Neutrophil (primary cell): Measurements from ENCODE around the gene OLFML1.

Source experiments
- H3K27ac ChIP-seq: fragments of 200-600 bp; sonication (generic); 2 replicates; pipeline ENCODE4 v1.5.1; 2016; ENCODE audit warnings: mild to moderate bottlenecking, moderate library complexity
- H3K27me3 ChIP-seq: fragments of 200-600 bp; sonication (generic); 2 replicates; pipeline ENCODE4 v1.6.0; 2016; ENCODE audit warnings: mild to moderate bottlenecking
- H3K36me3 ChIP-seq: fragments of 200-600 bp; sonication (generic); 2 replicates; pipeline ENCODE4 v1.5.1; 2017
- H3K4me1 ChIP-seq, 2 experiments: fragments of 200-600 bp in 1 of 2; sonication (generic) in 1 of 2; 1 replicate in 1 of 2; 2 replicates in 1 of 2; pipeline versions ENCODE4 v1.5.1 to v1.6.1; 2013 to 2016; ENCODE audit warnings: low read depth in 1 of 2, low read length in 1 of 2, mild to moderate bottlenecking in 1 of 2, moderate library complexity in 1 of 2; ENCODE audit not compliant: control insufficient read depth in 1 of 2, insufficient read depth in 1 of 2
- H3K4me3 ChIP-seq, 2 experiments: fragments of 200-600 bp in 1 of 2; sonication (generic) in 1 of 2; 1 replicate in 1 of 2; 2 replicates in 1 of 2; pipeline ENCODE4 v1.5.1; 2013 to 2016; ENCODE audit warnings: low read depth in 1 of 2, low read length in 1 of 2, mild to moderate bottlenecking in 1 of 2, moderate library complexity in 1 of 2
- H3K9me3 ChIP-seq: fragments of 200-600 bp; sonication (generic); 2 replicates; pipeline ENCODE4 v1.5.1; 2016
- CTCF ChIP-seq: fragments of 200-600 bp; sonication (generic); IDR thresholded peaks from 2 replicates; pipeline ENCODE4 v1.5.1; 2016; ENCODE audit warnings: antibody characterized with exemption

Gene OLFML1

GRCh38 chr11:7485186-7486097 is at the start of gene OLFML1:
Gene OLFML1, plus strand, starts transcription at chr11:7485506. Its CDS starts 370 bp downstream, at chr11:7485876.
- no peaks in the 10 kb centered on the region for H3K9me3 ChIP-seq
- no peak within 1 kb of the TSS for H3K27ac ChIP-seq
- no peak within 1 kb of the TSS for H3K4me3 ChIP-seq
- no peaks in the 10 kb centered on the region for H3K27me3 ChIP-seq
- TF ChIP-seq CTCF = no peak
- no peaks in the 10 kb centered on the region for H3K4me1 ChIP-seq
- H3K36me3 ChIP-seq = no peaks in the 10 kb centered on the region

DNA sequence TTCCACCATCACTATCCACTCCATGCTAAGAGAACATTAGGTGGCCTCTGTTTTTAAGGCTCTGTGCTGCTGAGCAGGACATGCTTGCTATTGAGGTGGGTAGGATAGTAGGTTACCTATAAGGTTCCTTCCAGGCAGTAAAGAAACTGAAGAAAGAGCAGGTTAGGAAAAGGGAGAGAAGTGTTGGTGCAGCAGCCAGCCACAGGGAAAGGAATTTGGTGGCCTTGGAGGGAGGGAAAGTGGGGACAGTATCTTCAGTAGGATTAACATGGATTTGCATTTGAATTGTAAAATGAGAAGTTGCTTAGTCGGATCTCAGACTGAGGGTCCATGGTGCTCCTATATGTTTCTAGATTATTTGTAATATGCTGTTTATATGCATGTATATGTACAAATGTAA is 49.2 kb upstream of the OLFML1 start:
- TF ChIP-seq CTCF = no peak
- Histone ChIP-seq H3K27ac (peak overlapping the region; percentile 58), H3K27me3 (no peaks in the 10 kb centered on the region), H3K9me3 (no peaks in the 10 kb centered on the region), H3K4me3 (no peak overlapping the region), H3K36me3 (no peaks in the 10 kb centered on the region), H3K4me1 (peaks cover 9 to 44% of the 10 kb centered on the region in 2 experiments)

DNA sequence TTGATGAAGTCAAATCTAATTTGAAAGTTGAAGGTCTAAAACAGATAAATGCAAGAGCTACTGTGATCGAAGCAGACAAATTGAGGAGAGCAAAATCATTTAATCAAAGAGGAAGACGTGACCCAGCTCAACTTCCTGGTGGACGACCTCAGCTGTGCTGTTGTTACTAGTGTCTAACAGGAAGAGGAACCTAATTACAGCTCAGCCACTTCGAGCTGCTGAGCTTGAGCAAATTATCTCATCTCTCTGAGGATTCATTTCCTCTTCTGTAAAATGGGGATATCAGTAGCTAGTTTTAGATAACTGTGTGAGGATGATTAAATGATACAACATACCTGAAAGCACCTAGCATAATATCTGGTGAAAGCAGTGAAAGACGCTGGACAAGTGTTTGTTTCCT is 48.6 kb upstream of the OLFML1 start:
- peaks cover 9 to 44% of the 10 kb centered on the region in 2 experiments for H3K4me1 ChIP-seq
- H3K27ac ChIP-seq = peak overlapping the region; percentile 58
- no peaks in the 10 kb centered on the region for H3K9me3 ChIP-seq
- no peaks in the 10 kb centered on the region for H3K27me3 ChIP-seq
- H3K4me3 ChIP-seq = no peak overlapping the region
- H3K36me3 ChIP-seq = no peaks in the 10 kb centered on the region
- TF ChIP-seq CTCF = no peak

GRCh38 chr11:7437696-7438095 is 47.6 kb upstream of the OLFML1 start:
- no peak for TF ChIP-seq CTCF
- Histone ChIP-seq H3K4me3 (no peak overlapping the region), H3K27me3 (no peaks in the 10 kb centered on the region), H3K9me3 (no peaks in the 10 kb centered on the region), H3K4me1 (peaks cover 9 to 44% of the 10 kb centered on the region in 2 experiments), H3K27ac (no peak overlapping the region), H3K36me3 (no peaks in the 10 kb centered on the region)

DNA sequence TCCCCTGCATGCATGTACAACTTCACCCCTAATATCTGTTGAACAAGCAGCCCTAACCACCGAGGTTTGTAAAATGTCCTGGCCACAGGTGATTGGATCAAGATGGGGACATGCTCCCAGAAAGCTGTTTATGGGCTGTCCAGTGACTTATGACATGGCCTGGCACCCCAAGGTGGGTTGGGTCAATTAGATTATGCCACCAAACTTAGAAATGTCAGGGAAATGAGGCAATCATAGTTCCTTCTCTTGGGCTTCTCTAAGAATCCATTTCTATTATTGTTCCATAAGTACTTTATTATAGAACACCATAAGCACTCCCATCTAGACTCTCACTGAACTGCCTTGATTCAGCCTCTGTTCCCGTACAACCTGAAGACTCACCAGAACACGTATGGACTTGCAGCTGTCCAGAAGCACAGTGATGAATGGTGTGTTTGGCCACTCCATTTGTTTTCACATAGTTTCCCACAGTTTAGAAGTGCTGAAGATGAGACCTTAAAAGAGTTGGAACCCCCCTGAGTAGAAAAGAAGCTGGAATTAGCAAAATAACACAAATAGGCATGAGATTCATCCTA is 45.5 kb upstream of the OLFML1 start:
- no peaks in the 10 kb centered on the region for H3K9me3 ChIP-seq
- no peak overlapping the region for H3K4me3 ChIP-seq
- H3K27ac ChIP-seq = peak overlapping the region; percentile 51
- no peaks in the 10 kb centered on the region for H3K36me3 ChIP-seq
- H3K4me1 ChIP-seq = peaks cover 9 to 44% of the 10 kb centered on the region in 2 experiments
- TF ChIP-seq CTCF = no peak
- peaks cover 11% of the 10 kb centered on the region for H3K27me3 ChIP-seq
